Right lobe of liver (tissue), 6 donors: ENCODE data around the gene ATP4A. TPM values are rescaled to one million over a fixed set of nuclear protein-coding genes. Genes with fewer than 3 reads are reported as not detected.

Experiments
- ATAC-seq, 4 donors: fragments of 200-7000 bp; cut with Tn5 transposase; one replicate each; pipeline ENCODE4 v1.9.1; 2020; ENCODE audit warnings: mild to moderate bottlenecking in 4 of 4, moderate library complexity in 4 of 4
- DNase-seq, 3 donors: peaks; one replicate each; pipeline ENCODE4 v3.0.0-alpha.2; 2020
- H3K27ac ChIP-seq, 3 donors: fragments of 200-600 bp; one replicate each; pipeline ENCODE4 v1.8.0; 2022
- H3K27me3 ChIP-seq, 2 donors: fragments of 200-600 bp; one replicate each; pipeline ENCODE4 v1.8.0; 2022
- H3K36me3 ChIP-seq, 4 donors: fragments of 200-600 bp; sonication (generic) in 1 of 4; one replicate each; pipeline versions ENCODE4 v1.5.1 to v1.8.0; 2017 to 2022; ENCODE audit warnings: control low read depth in 1 of 4
- H3K4me1 ChIP-seq, 4 donors: fragments of 200-600 bp; sonication (generic) in 1 of 4; one replicate each; pipeline versions ENCODE4 v1.5.1 to v1.8.0; 2017 to 2022; ENCODE audit warnings: control low read depth in 1 of 4
- H3K4me3 ChIP-seq, 3 donors: fragments of 200-600 bp; one replicate each; pipeline ENCODE4 v1.8.0; 2022
- H3K9me3 ChIP-seq, 4 donors: fragments of 200-600 bp; sonication (generic) in 1 of 4; one replicate each; pipeline versions ENCODE4 v1.5.1 to v1.8.0; 2017 to 2022; ENCODE audit warnings: control low read depth in 1 of 4
- POLR2A ChIP-seq: fragments of 450-650 bp; IDR thresholded peaks from one replicate; pipeline ENCODE4 v1.6.1; 2017; ENCODE audit warnings: antibody characterized with exemption, mild to moderate bottlenecking
- WGBS: methylation state at CpG from one replicate; pipeline ENCODE4 v1.1.6; 2018; ENCODE audit warnings: low coverage, low lambda C conversion rate; ENCODE audit not compliant: insufficient coverage; ENCODE audit errors: missing lambda C conversion rate; 5-methylcytosine and 5-hydroxymethylcytosine counted together
- intact Hi-C, 2 donors: fragments of 100-400 bp; cut with DNase I; formaldehyde crosslinking; loops; one replicate each; pipeline versions ENCODE4 v1.11.2 to v1.14.1; 2022
- long read RNA-seq: library from polyadenylated mRNA; unstranded; transcript quantifications from one replicate; pipeline ENCODE4 v2.0.0, GENCODE V29; 2019
- total RNA-seq, 6 experiments: library from RNA; depleted of rRNA in 2 of 6; stranded (reverse); fragments of >200 nt in 2 of 6; fragmentation: NEBNext Ultra II Directional in 3 of 6; extraction: Animal tissue kit (Norgen Biotek cat#: 25700) in 3 of 6; gene quantifications; one replicate each; pipeline versions ENCODE4 v1.1.0 to v1.2.4, GENCODE V29; 2016 to 2023
- TF ChIP-seq, protein P1 (sequence below), 4 donors: fragments of 200-600 bp in 3 of 4; fragments of 450-650 bp in 1 of 4; IDR thresholded peaks; one replicate each; pipeline versions ENCODE4 v1.5.1 to v1.8.0; 2016 to 2022; ENCODE audit warnings: antibody characterized with exemption in 4 of 4, mild to moderate bottlenecking in 2 of 4
- donor health status: DM: no; HTN: yes; CAD: no.
- donor health status: DM: no; HTN: no; CAD: no.
- donor health status: DM: no; HTN: no; CAD: no.
- donor health status: DM: no; HTN: yes; CAD: no.
- donor health status: DM: no; HTN: yes; CAD: no.

ATP4A gene
- total RNA-seq: under 1 TPM in 1 of 6 experiments, not detected in 5; 0.06 TPM
- long read RNA-seq: 0 reads

DNA sequence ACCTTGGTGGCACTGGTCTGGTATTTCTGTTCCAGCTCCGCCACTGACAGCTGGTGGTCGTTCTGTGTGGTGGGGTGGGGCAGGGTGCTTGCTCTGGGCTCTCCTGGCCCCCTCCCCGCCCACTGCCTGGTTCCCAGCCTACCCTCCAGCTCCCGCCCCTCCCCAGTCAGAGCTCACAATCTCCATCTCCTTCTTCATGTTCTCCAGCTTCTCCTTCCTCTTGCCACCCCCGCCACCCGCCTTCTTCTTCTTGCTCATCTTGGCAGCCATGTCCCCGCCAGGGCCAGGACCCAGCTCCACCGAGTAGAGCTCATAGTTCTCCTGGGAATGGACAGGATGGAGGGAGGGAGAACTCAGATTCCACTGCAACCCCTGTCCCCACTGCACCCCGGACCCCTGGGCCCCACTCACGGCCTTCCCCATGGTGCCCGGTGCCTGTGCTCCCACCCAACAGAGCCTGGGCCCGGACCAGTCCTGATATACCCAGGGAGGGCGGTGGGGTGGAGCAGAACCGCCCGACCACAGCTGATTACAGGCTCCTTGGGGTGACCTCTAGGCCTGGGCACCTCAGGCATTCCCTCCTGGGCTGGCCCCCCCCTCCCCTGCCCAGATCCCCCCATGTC lies at the start of gene ATP4A:
TSS of gene ATP4A (minus strand) at position 452 of the 623 bp plus-strand sequence. CDS start at position 423, 29 bp downstream.
- no peak for TF ChIP-seq POLR2A
- TF ChIP-seq, protein P1, sequence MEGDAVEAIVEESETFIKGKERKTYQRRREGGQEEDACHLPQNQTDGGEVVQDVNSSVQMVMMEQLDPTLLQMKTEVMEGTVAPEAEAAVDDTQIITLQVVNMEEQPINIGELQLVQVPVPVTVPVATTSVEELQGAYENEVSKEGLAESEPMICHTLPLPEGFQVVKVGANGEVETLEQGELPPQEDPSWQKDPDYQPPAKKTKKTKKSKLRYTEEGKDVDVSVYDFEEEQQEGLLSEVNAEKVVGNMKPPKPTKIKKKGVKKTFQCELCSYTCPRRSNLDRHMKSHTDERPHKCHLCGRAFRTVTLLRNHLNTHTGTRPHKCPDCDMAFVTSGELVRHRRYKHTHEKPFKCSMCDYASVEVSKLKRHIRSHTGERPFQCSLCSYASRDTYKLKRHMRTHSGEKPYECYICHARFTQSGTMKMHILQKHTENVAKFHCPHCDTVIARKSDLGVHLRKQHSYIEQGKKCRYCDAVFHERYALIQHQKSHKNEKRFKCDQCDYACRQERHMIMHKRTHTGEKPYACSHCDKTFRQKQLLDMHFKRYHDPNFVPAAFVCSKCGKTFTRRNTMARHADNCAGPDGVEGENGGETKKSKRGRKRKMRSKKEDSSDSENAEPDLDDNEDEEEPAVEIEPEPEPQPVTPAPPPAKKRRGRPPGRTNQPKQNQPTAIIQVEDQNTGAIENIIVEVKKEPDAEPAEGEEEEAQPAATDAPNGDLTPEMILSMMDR (IDR thresholded peaks at IDR 0.05): no peak
- WGBS: 56% methylated on average over 6 of the region's 15 CpGs
- ATAC-seq (peak in 1 of 4 donors; percentile 9), DNase-seq (no peak)
- no peak within 1 kb of the TSS for H3K27ac ChIP-seq
- no peaks in the 10 kb centered on the region for H3K9me3 ChIP-seq
- no peaks in the 10 kb centered on the region for H3K36me3 ChIP-seq
- no peaks in the 10 kb centered on the region for H3K27me3 ChIP-seq
- intact Hi-C loops: no loop called here
- H3K4me1 ChIP-seq: no peaks in the 10 kb centered on the region
- H3K4me3 ChIP-seq: no peak within 1 kb of the TSS

GRCh38 chr19:35612559-35613321 lies 49.3 kb upstream of the ATP4A start, which contains the start of gene HAUS5:
Gene HAUS5 (plus strand): TSS chr19:35612735. CDS start chr19:35612795, 60 bp downstream.
- ATAC-seq: peak; percentile 92 to 98 (median 97)
- Histone ChIP-seq H3K27ac (no peak within 1 kb of the TSS), H3K27me3 (no peaks in the 10 kb centered on the region), H3K4me1 (peaks cover 0 to 5% (median 2%) of the 10 kb centered on the region in 4 donors), H3K36me3 (no peaks in the 10 kb centered on the region), H3K4me3 (peak within 1 kb of the TSS; percentile 68 to 74 (median 68)), H3K9me3 (no peaks in the 10 kb centered on the region)
- peak; percentile 91 to 93 (median 93) for DNase-seq
- intact Hi-C loops: no loop called here
- WGBS: 2% methylated on average over 10 of the region's 47 CpGs
- TF ChIP-seq POLR2A: no peak
- TF ChIP-seq, protein P1 (IDR thresholded peaks at IDR 0.05): no peak

DNA sequence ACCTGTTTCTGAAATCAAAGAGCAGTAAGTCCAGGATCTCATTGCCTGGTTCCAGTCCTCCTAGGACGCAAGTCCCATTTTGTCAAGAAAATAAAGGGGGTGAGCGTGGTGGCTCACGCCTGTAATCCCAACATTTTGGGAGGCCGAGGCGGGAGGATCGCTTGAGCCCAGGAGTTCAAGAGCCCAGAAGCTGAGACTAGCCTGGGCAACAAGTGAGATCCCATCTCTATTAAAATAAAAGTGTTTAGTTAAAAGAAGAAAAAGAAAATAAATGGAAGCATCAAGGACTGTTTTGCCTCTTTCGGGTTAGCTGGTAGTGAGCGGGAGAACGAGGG lies 48.7 kb upstream of the ATP4A start:
- H3K4me3 ChIP-seq: peak overlapping the region; percentile 68 to 74 (median 68)
- no peaks in the 10 kb centered on the region for H3K36me3 ChIP-seq
- H3K27ac ChIP-seq: no peak overlapping the region
- H3K4me1 ChIP-seq: peaks cover 0 to 5% (median 2%) of the 10 kb centered on the region in 4 donors
- H3K27me3 ChIP-seq: no peaks in the 10 kb centered on the region
- intact Hi-C loops: no loop called here
- no peaks in the 10 kb centered on the region for H3K9me3 ChIP-seq
- ATAC-seq (no peak), DNase-seq (no peak)
- no peak for TF ChIP-seq POLR2A
- TF ChIP-seq, protein P1 (IDR thresholded peaks at IDR 0.05): no peak
- 43% methylated on average over 9 of the region's 9 CpGs for WGBS

DNA sequence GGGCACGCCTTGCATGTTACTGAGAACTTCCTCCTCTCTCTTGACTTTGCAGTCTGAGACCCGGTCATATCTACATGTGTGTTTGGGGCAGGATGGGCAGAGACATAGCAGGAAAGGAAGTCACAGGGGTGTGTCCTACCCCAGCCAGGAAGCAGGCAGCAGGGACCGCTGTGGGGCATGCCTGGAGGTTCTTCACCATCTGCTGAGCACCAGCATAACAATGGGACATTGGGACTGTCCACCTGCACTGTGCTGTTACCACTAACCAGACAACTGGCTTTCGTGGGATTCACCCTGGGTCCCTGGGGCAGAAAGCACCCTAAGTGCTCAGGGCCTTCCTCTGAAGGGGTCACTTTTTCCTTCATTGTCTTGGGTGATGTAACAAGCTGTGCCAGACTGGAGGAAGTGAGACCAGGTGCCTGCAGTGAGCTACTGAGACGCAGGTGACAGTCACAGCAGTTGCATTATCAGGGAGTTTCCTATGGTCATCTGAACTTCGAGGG lies 46.4 kb upstream of the ATP4A start:
- intact Hi-C loops: no loop called here
- Histone ChIP-seq H3K9me3 (no peaks in the 10 kb centered on the region), H3K36me3 (no peaks in the 10 kb centered on the region), H3K4me3 (no peak overlapping the region), H3K27me3 (no peaks in the 10 kb centered on the region), H3K27ac (no peak overlapping the region), H3K4me1 (peaks cover 0 to 5% (median 2%) of the 10 kb centered on the region in 4 donors)
- ATAC-seq: no peak
- TF ChIP-seq, protein P1 (IDR thresholded peaks at IDR 0.05): no peak
- WGBS: 0% methylated on average over 1 of the region's 6 CpGs
- DNase-seq: no peak
